H1 (cell line): ENCODE results near the gene MAFF. TPM values are rescaled to one million over a fixed set of nuclear protein-coding genes. Genes with fewer than 3 reads are reported as not detected.

ENCODE experiments used
- BCL11A ChIP-seq, 2 experiments: IDR thresholded peaks; one replicate each; pipeline ENCODE4 v1.6.1; 2011; ENCODE audit warnings: low read depth in 2 of 2, low read length in 2 of 2, mild to moderate bottlenecking in 2 of 2
- CHD7 ChIP-seq: fragments of 300-600 bp; sonication (generic); IDR thresholded peaks from 2 replicates; pipeline ENCODE4 v1.7.1; 2012; ENCODE audit warnings: low read length, moderate library complexity, mild to moderate bottlenecking, inconsistent platforms; ENCODE audit not compliant: insufficient replicate concordance
- E2F6 ChIP-seq: IDR thresholded peaks from 2 replicates; pipeline ENCODE4 v1.6.1; 2012; ENCODE audit warnings: inconsistent platforms
- EGR1 ChIP-seq: IDR thresholded peaks from 2 replicates; pipeline ENCODE4 v1.6.1; 2011; ENCODE audit warnings: low read depth, low read length, borderline replicate concordance
- JUN ChIP-seq: IDR thresholded peaks from 2 replicates; pipeline ENCODE4 v1.6.1; 2011; ENCODE audit warnings: low read depth, mild to moderate bottlenecking, improper control_type of control experiment, low read length
- KDM4A ChIP-seq: IDR thresholded peaks from one replicate; pipeline ENCODE4 v1.7.1; 2012; ENCODE audit warnings: low read depth, mild to moderate bottlenecking, moderate library complexity, low read length, inconsistent platforms; ENCODE audit not compliant: severe bottlenecking
- MAX ChIP-seq: IDR thresholded peaks from 2 replicates; pipeline ENCODE4 v1.6.1; 2012; ENCODE audit warnings: inconsistent platforms
- NANOG ChIP-seq: IDR thresholded peaks from 2 replicates; pipeline ENCODE4 v1.6.1; 2011; ENCODE audit warnings: low read length, low read depth, mild to moderate bottlenecking, inconsistent platforms; ENCODE audit not compliant: insufficient read depth, poor library complexity, severe bottlenecking
- POLR2A ChIP-seq, 2 experiments: IDR thresholded peaks; 1 replicate in 1 of 2; 2 replicates in 1 of 2; pipeline ENCODE4 v1.6.1; 2011; ENCODE audit warnings: low read depth in 2 of 2, low read length in 2 of 2, mild to moderate bottlenecking in 2 of 2; ENCODE audit errors: control extremely low read depth in 1 of 2
- POLR2AphosphoS5 ChIP-seq: IDR thresholded peaks from 2 replicates; pipeline ENCODE4 v1.6.1; 2011; ENCODE audit warnings: low read depth, low read length
- TCF12 ChIP-seq: IDR thresholded peaks from 2 replicates; pipeline ENCODE4 v1.6.1; 2011; ENCODE audit warnings: low read depth, mild to moderate bottlenecking, low read length
- polyA plus RNA-seq, 7 experiments: library from polyadenylated mRNA; depleted of rRNA in 3 of 7; stranded (reverse) in 5 of 7; unstranded in 2 of 7; fragments of >200 nt in 5 of 7; fragments of 200-250 nt in 2 of 7; gene quantifications; 1 replicate in 5 of 7; 2 replicates in 1 of 7; 4 replicates in 1 of 7; pipeline versions ENCODE4 v1.2.1 to v1.2.3, GENCODE V29; 2011 to 2013; ENCODE audit warnings: missing spikeins in 2 of 7, mixed read lengths in 2 of 7
- total RNA-seq: library from RNA; stranded (reverse); fragmentation: NEBNext Ultra II Directional; extraction: Animal tissue kit (Norgen Biotek cat#: 25700); gene quantifications from 2 replicates; pipeline ENCODE4 v1.2.1, GENCODE V29; 2021

MAFF gene
- total and polyA plus RNA-seq, 2 of the 8 experiments (the other 6 are each of a cell fraction or from before 2014, with no cell fraction given): 1.5 to 6.3 TPM

GRCh38 chr22:38257181-38257580 is 55.4 kb downstream of the MAFF start (continued):
- TF ChIP-seq CHD7 (no peak), NANOG (no peak), E2F6 (no peak), JUN (no peak), TCF12 (no peak), BCL11A (IDR thresholded peaks at IDR 0.05; ENCODE audit: low read depth in 2 of 2, low read length in 2 of 2) (no peak), KDM4A (no peak), EGR1 (no peak), POLR2A (IDR thresholded peaks at IDR 0.05; ENCODE audit: control extremely low read depth in 1 of 2, low read depth in 2 of 2, low read length in 2 of 2) (no peak), POLR2AphosphoS5 (no peak), MAX (no peak)
